Measurements from ENCODE around the gene RHBDD1. TPM values are rescaled to one million over a fixed set of nuclear protein-coding genes. Genes with fewer than 3 reads are reported as not detected.

The RHBDD1 gene
- polyA plus RNA-seq, 2 of the 4 experiments (the other 2 are of a cell fraction): 8.3 to 46.9 TPM

DNA sequence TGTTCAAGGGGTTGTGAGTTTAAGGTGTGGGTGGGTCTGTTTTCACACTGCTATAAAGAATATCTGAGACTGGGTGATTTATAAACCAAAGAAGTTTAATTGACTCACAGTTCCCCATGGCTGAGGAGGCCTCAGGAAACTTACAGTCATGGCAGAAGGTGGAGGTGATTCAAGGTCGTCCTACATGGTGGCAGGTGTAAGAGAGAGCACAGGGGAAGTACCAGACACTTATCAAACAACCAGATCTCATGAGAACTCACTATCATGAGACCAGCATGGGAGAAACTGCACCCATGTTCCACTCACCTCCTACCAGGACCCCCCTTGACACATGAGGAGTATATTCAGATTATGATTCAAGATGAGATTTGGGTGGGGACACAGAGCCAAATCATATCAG is 38.0 kb downstream of the RHBDD1 start:
- H3K4me2 ChIP-seq: no peak overlapping the region
- 56% methylated on average over 1 of the region's 1 CpG for WGBS (ENCODE audit: missing lambda C conversion rate)

DNA sequence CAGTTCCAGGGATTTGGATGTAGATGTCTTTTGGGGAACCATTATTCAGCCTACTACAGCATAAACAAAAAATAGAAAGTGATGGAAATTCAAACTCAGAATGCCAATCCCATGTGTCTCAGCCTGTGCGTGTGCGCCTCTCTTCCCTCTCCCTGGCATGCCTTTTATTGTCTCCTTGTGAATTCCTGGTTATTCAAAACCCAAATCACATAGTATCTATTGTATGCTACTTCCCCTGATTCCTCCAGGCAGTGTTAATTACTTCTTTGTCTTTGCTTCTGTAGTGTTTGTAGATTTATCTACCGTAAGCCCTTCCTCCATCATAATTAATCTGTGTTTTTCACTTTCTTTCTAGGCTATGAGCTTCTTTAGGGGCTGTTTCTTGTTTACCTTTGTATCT is 38.9 kb downstream of the RHBDD1 start:
- ATAC-seq: no peak
- no peak overlapping the region for H3K4me2 ChIP-seq
- CTCF ChIA-PET: no interaction called here
- H3K9me3 ChIP-seq: no peaks in the 10 kb centered on the region
- 94% methylated on average over 3 of the region's 3 CpGs for whole genome bisulfite sequencing (ENCODE audit: missing lambda C conversion rate)
- POLR2A ChIA-PET: no interaction called here
- TF ChIP-seq HOXA7 (CRISPR knock-in tag; IDR thresholded peaks at IDR 0.05) (no peak), SREBF2 (IDR thresholded peaks at IDR 0.05) (no peak), SMC3 (IDR thresholded peaks at IDR 0.05) (no peak), RFX5 (IDR thresholded peaks at IDR 0.05) (no peak), CBX2 (IDR thresholded peaks at IDR 0.05; ENCODE audit: borderline replicate concordance, low read depth) (no peak), ESRRA (IDR thresholded peaks at IDR 0.05; ENCODE audit: borderline replicate concordance, low read length) (no peak), EHF (CRISPR knock-in tag; IDR thresholded peaks at IDR 0.05) (no peak), HEYL (CRISPR knock-in tag; IDR thresholded peaks at IDR 0.05) (no peak)
- TF ChIP-seq, protein P1, sequence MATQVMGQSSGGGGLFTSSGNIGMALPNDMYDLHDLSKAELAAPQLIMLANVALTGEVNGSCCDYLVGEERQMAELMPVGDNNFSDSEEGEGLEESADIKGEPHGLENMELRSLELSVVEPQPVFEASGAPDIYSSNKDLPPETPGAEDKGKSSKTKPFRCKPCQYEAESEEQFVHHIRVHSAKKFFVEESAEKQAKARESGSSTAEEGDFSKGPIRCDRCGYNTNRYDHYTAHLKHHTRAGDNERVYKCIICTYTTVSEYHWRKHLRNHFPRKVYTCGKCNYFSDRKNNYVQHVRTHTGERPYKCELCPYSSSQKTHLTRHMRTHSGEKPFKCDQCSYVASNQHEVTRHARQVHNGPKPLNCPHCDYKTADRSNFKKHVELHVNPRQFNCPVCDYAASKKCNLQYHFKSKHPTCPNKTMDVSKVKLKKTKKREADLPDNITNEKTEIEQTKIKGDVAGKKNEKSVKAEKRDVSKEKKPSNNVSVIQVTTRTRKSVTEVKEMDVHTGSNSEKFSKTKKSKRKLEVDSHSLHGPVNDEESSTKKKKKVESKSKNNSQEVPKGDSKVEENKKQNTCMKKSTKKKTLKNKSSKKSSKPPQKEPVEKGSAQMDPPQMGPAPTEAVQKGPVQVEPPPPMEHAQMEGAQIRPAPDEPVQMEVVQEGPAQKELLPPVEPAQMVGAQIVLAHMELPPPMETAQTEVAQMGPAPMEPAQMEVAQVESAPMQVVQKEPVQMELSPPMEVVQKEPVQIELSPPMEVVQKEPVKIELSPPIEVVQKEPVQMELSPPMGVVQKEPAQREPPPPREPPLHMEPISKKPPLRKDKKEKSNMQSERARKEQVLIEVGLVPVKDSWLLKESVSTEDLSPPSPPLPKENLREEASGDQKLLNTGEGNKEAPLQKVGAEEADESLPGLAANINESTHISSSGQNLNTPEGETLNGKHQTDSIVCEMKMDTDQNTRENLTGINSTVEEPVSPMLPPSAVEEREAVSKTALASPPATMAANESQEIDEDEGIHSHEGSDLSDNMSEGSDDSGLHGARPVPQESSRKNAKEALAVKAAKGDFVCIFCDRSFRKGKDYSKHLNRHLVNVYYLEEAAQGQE (IDR thresholded peaks at IDR 0.05): no peak
- TF ChIP-seq, protein P2, sequence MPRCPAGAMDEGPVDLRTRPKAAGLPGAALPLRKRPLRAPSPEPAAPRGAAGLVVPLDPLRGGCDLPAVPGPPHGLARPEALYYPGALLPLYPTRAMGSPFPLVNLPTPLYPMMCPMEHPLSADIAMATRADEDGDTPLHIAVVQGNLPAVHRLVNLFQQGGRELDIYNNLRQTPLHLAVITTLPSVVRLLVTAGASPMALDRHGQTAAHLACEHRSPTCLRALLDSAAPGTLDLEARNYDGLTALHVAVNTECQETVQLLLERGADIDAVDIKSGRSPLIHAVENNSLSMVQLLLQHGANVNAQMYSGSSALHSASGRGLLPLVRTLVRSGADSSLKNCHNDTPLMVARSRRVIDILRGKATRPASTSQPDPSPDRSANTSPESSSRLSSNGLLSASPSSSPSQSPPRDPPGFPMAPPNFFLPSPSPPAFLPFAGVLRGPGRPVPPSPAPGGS (IDR thresholded peaks at IDR 0.05): no peak
- no peak for FAIRE-seq
- no peak overlapping the region for H3K4me3 ChIP-seq
- H3K4me1 ChIP-seq: no peaks in the 10 kb centered on the region
- DNase-seq (ENCODE audit: low read depth in 1 of 2, low spot score in 1 of 2): no peak
- H3K27ac ChIP-seq: no peak overlapping the region

More for the DNA sequence above, 38.0 kb downstream of the RHBDD1 start:
- H3K4me1 ChIP-seq: no peaks in the 10 kb centered on the region
- H3K4me3 ChIP-seq: no peak overlapping the region
- no peaks in the 10 kb centered on the region for H3K9me3 ChIP-seq
- no peak for FAIRE-seq
- TF ChIP-seq SMC3 (IDR thresholded peaks at IDR 0.05): no peak
- TF ChIP-seq KDM1A (IDR thresholded peaks at IDR 0.05; ENCODE audit: low read depth): no peak
- TF ChIP-seq CBX2 (IDR thresholded peaks at IDR 0.05; ENCODE audit: borderline replicate concordance, low read depth): no peak
- TF ChIP-seq, protein P3, sequence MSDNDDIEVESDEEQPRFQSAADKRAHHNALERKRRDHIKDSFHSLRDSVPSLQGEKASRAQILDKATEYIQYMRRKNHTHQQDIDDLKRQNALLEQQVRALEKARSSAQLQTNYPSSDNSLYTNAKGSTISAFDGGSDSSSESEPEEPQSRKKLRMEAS (IDR thresholded peaks at IDR 0.05): no peak
- TF ChIP-seq RNF2 (IDR thresholded peaks at IDR 0.05; ENCODE audit: borderline replicate concordance, low read depth): no peak
- TF ChIP-seq, protein P4, sequence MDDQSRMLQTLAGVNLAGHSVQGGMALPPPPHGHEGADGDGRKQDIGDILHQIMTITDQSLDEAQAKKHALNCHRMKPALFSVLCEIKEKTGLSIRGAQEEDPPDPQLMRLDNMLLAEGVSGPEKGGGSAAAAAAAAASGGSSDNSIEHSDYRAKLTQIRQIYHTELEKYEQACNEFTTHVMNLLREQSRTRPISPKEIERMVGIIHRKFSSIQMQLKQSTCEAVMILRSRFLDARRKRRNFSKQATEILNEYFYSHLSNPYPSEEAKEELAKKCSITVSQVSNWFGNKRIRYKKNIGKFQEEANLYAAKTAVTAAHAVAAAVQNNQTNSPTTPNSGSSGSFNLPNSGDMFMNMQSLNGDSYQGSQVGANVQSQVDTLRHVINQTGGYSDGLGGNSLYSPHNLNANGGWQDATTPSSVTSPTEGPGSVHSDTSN (IDR thresholded peaks at IDR 0.05): no peak
- no peak for TF ChIP-seq HOXB5 (CRISPR knock-in tag; IDR thresholded peaks at IDR 0.05)
- no peak for TF ChIP-seq ZC3H11A (IDR thresholded peaks at IDR 0.05)
- no peak for TF ChIP-seq POLR2A (IDR thresholded peaks at IDR 0.05; ENCODE audit: low read length)
- no peak for TF ChIP-seq KDM5A (IDR thresholded peaks at IDR 0.05)
- TF ChIP-seq PHF8 (IDR thresholded peaks at IDR 0.05; ENCODE audit: borderline replicate concordance, low read depth): no peak
- TF ChIP-seq GATA3 (IDR thresholded peaks at IDR 0.05; ENCODE audit: borderline replicate concordance): no peak
- TF ChIP-seq RFX5 (IDR thresholded peaks at IDR 0.05): no peak
- TF ChIP-seq RAD21 (conservative IDR thresholded peaks at IDR 0.05 in 1 of 2, IDR thresholded peaks at IDR 0.05 in 1 of 2): no peak
- TF ChIP-seq, protein P5, sequence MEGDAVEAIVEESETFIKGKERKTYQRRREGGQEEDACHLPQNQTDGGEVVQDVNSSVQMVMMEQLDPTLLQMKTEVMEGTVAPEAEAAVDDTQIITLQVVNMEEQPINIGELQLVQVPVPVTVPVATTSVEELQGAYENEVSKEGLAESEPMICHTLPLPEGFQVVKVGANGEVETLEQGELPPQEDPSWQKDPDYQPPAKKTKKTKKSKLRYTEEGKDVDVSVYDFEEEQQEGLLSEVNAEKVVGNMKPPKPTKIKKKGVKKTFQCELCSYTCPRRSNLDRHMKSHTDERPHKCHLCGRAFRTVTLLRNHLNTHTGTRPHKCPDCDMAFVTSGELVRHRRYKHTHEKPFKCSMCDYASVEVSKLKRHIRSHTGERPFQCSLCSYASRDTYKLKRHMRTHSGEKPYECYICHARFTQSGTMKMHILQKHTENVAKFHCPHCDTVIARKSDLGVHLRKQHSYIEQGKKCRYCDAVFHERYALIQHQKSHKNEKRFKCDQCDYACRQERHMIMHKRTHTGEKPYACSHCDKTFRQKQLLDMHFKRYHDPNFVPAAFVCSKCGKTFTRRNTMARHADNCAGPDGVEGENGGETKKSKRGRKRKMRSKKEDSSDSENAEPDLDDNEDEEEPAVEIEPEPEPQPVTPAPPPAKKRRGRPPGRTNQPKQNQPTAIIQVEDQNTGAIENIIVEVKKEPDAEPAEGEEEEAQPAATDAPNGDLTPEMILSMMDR (IDR thresholded peaks at IDR 0.05): no peak
- no peak for TF ChIP-seq JUN (IDR thresholded peaks at IDR 0.05)
- no peak for TF ChIP-seq ZFP36 (IDR thresholded peaks at IDR 0.05; ENCODE audit: borderline replicate concordance, partially characterized antibody)
- no peak for TF ChIP-seq ZNF302 (CRISPR knock-in tag; IDR thresholded peaks at IDR 0.05)
- TF ChIP-seq, protein P6, sequence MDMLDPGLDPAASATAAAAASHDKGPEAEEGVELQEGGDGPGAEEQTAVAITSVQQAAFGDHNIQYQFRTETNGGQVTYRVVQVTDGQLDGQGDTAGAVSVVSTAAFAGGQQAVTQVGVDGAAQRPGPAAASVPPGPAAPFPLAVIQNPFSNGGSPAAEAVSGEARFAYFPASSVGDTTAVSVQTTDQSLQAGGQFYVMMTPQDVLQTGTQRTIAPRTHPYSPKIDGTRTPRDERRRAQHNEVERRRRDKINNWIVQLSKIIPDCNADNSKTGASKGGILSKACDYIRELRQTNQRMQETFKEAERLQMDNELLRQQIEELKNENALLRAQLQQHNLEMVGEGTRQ (IDR thresholded peaks at IDR 0.05): no peak
- no peak for TF ChIP-seq ESRRA (IDR thresholded peaks at IDR 0.05; ENCODE audit: borderline replicate concordance, low read length)
- no peak overlapping the region for H3K27ac ChIP-seq
- ChIA-PET POLR2A (no interaction called here), CTCF (no interaction called here)
- DNase-seq (ENCODE audit: low read depth in 1 of 2, low spot score in 1 of 2): no peak
- no peak for ATAC-seq
